Measurements from ENCODE around the gene LAMTOR3.

DNA sequence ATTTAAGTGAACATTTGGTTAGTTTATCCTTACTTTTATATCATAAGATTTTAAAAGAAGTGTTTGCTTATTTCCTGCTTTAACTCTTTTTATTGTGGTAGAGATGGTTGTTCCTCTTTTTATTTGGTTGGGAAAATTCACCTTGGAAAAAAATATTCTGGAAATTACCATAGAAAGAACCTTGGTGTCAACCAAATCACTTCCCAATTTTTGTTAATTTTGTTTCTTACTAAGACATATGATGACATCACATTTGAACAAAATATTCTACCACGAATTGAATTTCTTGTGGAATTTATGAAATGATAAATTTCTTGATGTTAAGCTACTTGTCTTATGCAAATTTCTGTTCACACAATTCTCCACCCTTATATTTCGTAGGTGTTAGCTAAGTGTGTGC, 33.7 kb downstream of the LAMTOR3 start:
- TF ChIP-seq YY1 (IDR thresholded peaks at IDR 0.05; ENCODE audit: insufficient read depth, insufficient read length) (no peak), SUZ12 (IDR thresholded peaks at IDR 0.05; ENCODE audit: extremely low read depth, insufficient read depth, insufficient read length) (no peak), ZNF274 (IDR thresholded peaks at IDR 0.05; ENCODE audit: low read depth, low read length) (no peak)

Measured in NT2/D1 (cell line).